Mesendoderm (in vitro differentiated cells): ENCODE data around the gene LRRN4CL.

Experiments used
- DNase-seq: peaks from one replicate; pipeline ENCODE4 v3.0.0; 2013
- H2AK5ac ChIP-seq: 2 replicates; pipeline ENCODE4 v1.6.1; 2013; ENCODE audit warnings: low read length, inconsistent platforms
- H2BK120ac ChIP-seq: 2 replicates; pipeline ENCODE4 v1.6.1; 2013; ENCODE audit warnings: low read depth, mild to moderate bottlenecking, low read length, moderate library complexity, mixed read lengths
- H2BK15ac ChIP-seq: replicated peaks from 2 replicates; pipeline ENCODE4 v1.6.1; 2013; ENCODE audit warnings: low read depth, mild to moderate bottlenecking, moderate library complexity
- H2BK5ac ChIP-seq: 2 replicates; pipeline ENCODE4 v1.6.1; 2013; ENCODE audit warnings: low read length, inconsistent platforms
- H3K18ac ChIP-seq: 2 replicates; pipeline ENCODE4 v1.6.1; 2013; ENCODE audit warnings: mild to moderate bottlenecking, low read length, mixed read lengths
- H3K23ac ChIP-seq: one replicate; pipeline ENCODE4 v1.6.1; 2013; ENCODE audit warnings: low read length
- H3K27ac ChIP-seq: 2 replicates; pipeline ENCODE4 v1.5.1; 2013; ENCODE audit warnings: low read depth, mild to moderate bottlenecking, inconsistent platforms, low read length, moderate library complexity
- H3K27me3 ChIP-seq: 2 replicates; pipeline ENCODE4 v1.6.1; 2013; ENCODE audit warnings: low read length, control low read depth, mild to moderate bottlenecking, inconsistent platforms; ENCODE audit not compliant: insufficient read depth, poor library complexity
- H3K36me3 ChIP-seq: 2 replicates; pipeline ENCODE4 v1.6.1; 2013; ENCODE audit warnings: low read length, inconsistent platforms; ENCODE audit not compliant: control insufficient read depth, insufficient read depth
- H3K4ac ChIP-seq: one replicate; pipeline ENCODE4 v1.6.1; 2013; ENCODE audit warnings: low read depth, mild to moderate bottlenecking, low read length, moderate library complexity
- H3K4me1 ChIP-seq: 2 replicates; pipeline ENCODE4 v1.6.1; 2013; ENCODE audit warnings: low read depth, low read length, inconsistent platforms; ENCODE audit not compliant: control insufficient read depth
- H3K4me2 ChIP-seq: 2 replicates; pipeline ENCODE4 v1.6.1; 2013; ENCODE audit warnings: low read length
- H3K4me3 ChIP-seq: 2 replicates; pipeline ENCODE4 v1.5.1; 2013; ENCODE audit warnings: mild to moderate bottlenecking, low read length
- H3K56ac ChIP-seq: one replicate; pipeline ENCODE4 v1.6.1; 2013; ENCODE audit warnings: low read length
- H3K79me1 ChIP-seq: 2 replicates; pipeline ENCODE4 v1.6.1; 2013; ENCODE audit warnings: low read length, inconsistent platforms
- H3K79me2 ChIP-seq: 2 replicates; pipeline ENCODE4 v1.6.1; 2013; ENCODE audit warnings: mild to moderate bottlenecking, low read length; ENCODE audit not compliant: control insufficient read depth, insufficient read depth
- H3K9ac ChIP-seq: 2 replicates; pipeline ENCODE4 v1.6.1; 2013; ENCODE audit warnings: low read length, inconsistent platforms
- H4K5ac ChIP-seq: one replicate; pipeline ENCODE4 v1.6.1; 2013; ENCODE audit warnings: low read length
- H4K8ac ChIP-seq: one replicate; pipeline ENCODE4 v1.6.1; 2013; ENCODE audit warnings: low read depth, mild to moderate bottlenecking, control low read depth, low read length, moderate library complexity
- WGBS: extraction: QIAGEN DNeasy Blood & Tissue Kit; methylation state at CpG from one replicate; pipeline ENCODE4 v1.1.7; 2013; ENCODE audit warnings: low lambda C conversion rate, missing lambda C conversion rate; ENCODE audit not compliant: insufficient coverage; ENCODE audit errors: extremely low coverage; 5-methylcytosine and 5-hydroxymethylcytosine counted together

The LRRN4CL gene

GRCh38 chr11:62678770-62679696 lies 10.3 kb downstream of the LRRN4CL start, which contains the start of gene UBXN1:
TSS of gene UBXN1 (minus strand) at chr11:62679073. CDS start at chr11:62678923, 150 bp downstream.
- no peak within 1 kb of the TSS for H2BK5ac ChIP-seq
- H3K79me2 ChIP-seq, result peaks cover 10% of the 10 kb centered on the region
- H2BK120ac ChIP-seq, result no peak within 1 kb of the TSS
- no peak within 1 kb of the TSS for H3K18ac ChIP-seq
- H3K36me3 ChIP-seq, result peaks cover 5% of the 10 kb centered on the region
- no peak within 1 kb of the TSS for H3K4ac ChIP-seq
- peak; percentile 90 for DNase-seq
- peak within 1 kb of the TSS; percentile 86 for H3K9ac ChIP-seq
- peak within 1 kb of the TSS; percentile 84 for H3K4me3 ChIP-seq
- no peak within 1 kb of the TSS for H3K23ac ChIP-seq
- WGBS, result no CpG with 5 or more reads among the region's 55 CpGs
- H3K4me2 ChIP-seq, result peak within 1 kb of the TSS; percentile 72
- no peak within 1 kb of the TSS for H2BK15ac ChIP-seq
- peaks cover 3% of the 10 kb centered on the region for H3K4me1 ChIP-seq
- peak within 1 kb of the TSS; percentile 93 for H4K5ac ChIP-seq
- H3K79me1 ChIP-seq, result peaks cover 9% of the 10 kb centered on the region
- H3K27me3 ChIP-seq, result no peaks in the 10 kb centered on the region
- H4K8ac ChIP-seq, result peak within 1 kb of the TSS; percentile 6
- peak within 1 kb of the TSS; percentile 94 for H3K56ac ChIP-seq
- peak within 1 kb of the TSS; percentile 1 for H3K27ac ChIP-seq
- no peak within 1 kb of the TSS for H2AK5ac ChIP-seq

- peaks cover 5% of the 10 kb centered on the region for H3K36me3 ChIP-seq
- H2AK5ac ChIP-seq, result no peak overlapping the region
- no peak overlapping the region for H2BK5ac ChIP-seq
- no peak overlapping the region for H3K18ac ChIP-seq
- H3K27ac ChIP-seq, result no peak overlapping the region
- no peak overlapping the region for H3K23ac ChIP-seq
- no peak for DNase-seq
- WGBS, result no CpG with 5 or more reads among the region's 16 CpGs
- no peak overlapping the region for H2BK120ac ChIP-seq
- H2BK15ac ChIP-seq, result no peak overlapping the region
- H4K8ac ChIP-seq, result no peak overlapping the region
- H3K4me3 ChIP-seq, result peak overlapping the region; percentile 84
- peaks cover 9% of the 10 kb centered on the region for H3K79me1 ChIP-seq
- peak overlapping the region; percentile 86 for H3K9ac ChIP-seq
- peak overlapping the region; percentile 72 for H3K4me2 ChIP-seq
- no peaks in the 10 kb centered on the region for H3K27me3 ChIP-seq
- no peak overlapping the region for H3K4ac ChIP-seq
- H3K4me1 ChIP-seq, result peaks cover 3% of the 10 kb centered on the region
- H3K79me2 ChIP-seq, result peaks cover 10% of the 10 kb centered on the region
- H3K56ac ChIP-seq, result peak overlapping the region; percentile 94
- no peak overlapping the region for H4K5ac ChIP-seq
Observed at GRCh38 chr11:62678433-62678769, 10.9 kb downstream of the LRRN4CL start.

GRCh38 chr11:62677714-62678113 lies 11.6 kb downstream of the LRRN4CL start:
- H3K36me3 ChIP-seq, result peaks cover 5% of the 10 kb centered on the region
- H2BK120ac ChIP-seq, result no peak overlapping the region
- no peak for DNase-seq
- H2BK5ac ChIP-seq, result no peak overlapping the region
- H3K56ac ChIP-seq, result no peak overlapping the region
- no peak overlapping the region for H3K4me3 ChIP-seq
- peak overlapping the region; percentile 72 for H3K4me2 ChIP-seq
- no peak overlapping the region for H4K5ac ChIP-seq
- H3K79me1 ChIP-seq, result peaks cover 11% of the 10 kb centered on the region
- no peak overlapping the region for H4K8ac ChIP-seq
- H3K27ac ChIP-seq, result no peak overlapping the region
- H3K9ac ChIP-seq, result peak overlapping the region; percentile 22
- no CpG with 5 or more reads among the region's 15 CpGs for WGBS
- H3K18ac ChIP-seq, result no peak overlapping the region
- no peak overlapping the region for H2AK5ac ChIP-seq
- no peaks in the 10 kb centered on the region for H3K27me3 ChIP-seq
- no peak overlapping the region for H3K23ac ChIP-seq
- no peak overlapping the region for H3K4ac ChIP-seq
- no peak overlapping the region for H2BK15ac ChIP-seq
- H3K79me2 ChIP-seq, result peaks cover 14% of the 10 kb centered on the region
- peaks cover 3% of the 10 kb centered on the region for H3K4me1 ChIP-seq

- Histone ChIP-seq H3K4me3 (no peak overlapping the region), H3K27me3 (no peaks in the 10 kb centered on the region), H2BK5ac (no peak overlapping the region), H3K56ac (no peak overlapping the region), H3K23ac (no peak overlapping the region), H2BK120ac (no peak overlapping the region), H3K4ac (no peak overlapping the region), H3K4me1 (peaks cover 3% of the 10 kb centered on the region), H2AK5ac (no peak overlapping the region), H3K18ac (no peak overlapping the region), H3K79me1 (peaks cover 11% of the 10 kb centered on the region), H3K36me3 (peaks cover 5% of the 10 kb centered on the region), H3K4me2 (no peak overlapping the region), H3K79me2 (peaks cover 14% of the 10 kb centered on the region), H3K9ac (no peak overlapping the region), H4K5ac (no peak overlapping the region), H4K8ac (no peak overlapping the region), H2BK15ac (no peak overlapping the region), H3K27ac (no peak overlapping the region)
- DNase-seq, result no peak
- WGBS, result no CpG with 5 or more reads among the region's 6 CpGs
Observed at GRCh38 chr11:62677156-62677555, 12.2 kb downstream of the LRRN4CL start.

GRCh38 chr11:62676698-62677097 lies 12.6 kb downstream of the LRRN4CL start:
- no peak overlapping the region for H3K4me3 ChIP-seq
- no peak overlapping the region for H3K4me2 ChIP-seq
- peaks cover 14% of the 10 kb centered on the region for H3K79me2 ChIP-seq
- H3K56ac ChIP-seq, result no peak overlapping the region
- H2BK5ac ChIP-seq, result no peak overlapping the region
- H2BK15ac ChIP-seq, result no peak overlapping the region
- no peak overlapping the region for H2BK120ac ChIP-seq
- no peak overlapping the region for H3K4ac ChIP-seq
- H3K36me3 ChIP-seq, result peaks cover 5% of the 10 kb centered on the region
- no peak overlapping the region for H4K5ac ChIP-seq
- H3K27me3 ChIP-seq, result no peaks in the 10 kb centered on the region
- no CpG with 5 or more reads among the region's 6 CpGs for WGBS
- no peak overlapping the region for H4K8ac ChIP-seq
- H3K9ac ChIP-seq, result no peak overlapping the region
- no peak overlapping the region for H3K18ac ChIP-seq
- H3K23ac ChIP-seq, result no peak overlapping the region
- peaks cover 11% of the 10 kb centered on the region for H3K79me1 ChIP-seq
- DNase-seq, result no peak
- H3K27ac ChIP-seq, result no peak overlapping the region
- no peak overlapping the region for H2AK5ac ChIP-seq
- peaks cover 3% of the 10 kb centered on the region for H3K4me1 ChIP-seq
